ENCODE measurements around the gene DDX56.

DDX56 gene

DNA sequence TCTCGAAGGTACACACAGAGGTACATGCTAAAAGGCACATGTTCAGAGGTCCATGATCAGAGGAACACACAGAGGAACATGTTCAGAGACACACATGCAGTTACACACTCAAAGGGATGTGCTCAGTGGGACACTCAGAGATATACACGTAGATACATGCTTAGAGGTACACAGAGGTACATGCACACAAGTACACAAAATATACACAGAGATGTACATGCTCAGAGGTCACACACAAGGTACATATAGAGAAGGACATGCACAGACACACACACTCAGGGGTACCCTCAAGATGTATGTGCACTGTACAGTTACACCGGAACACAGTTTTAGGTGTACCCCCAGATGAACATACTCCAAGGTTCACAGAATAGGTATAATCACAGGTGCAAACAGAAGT is 51.4 kb downstream of the DDX56 start:
- no peak for ATAC-seq (ENCODE audit: low read depth)
- DNase-seq (ENCODE audit: low spot score): no peak
- no peaks in the 10 kb centered on the region for H3K9me3 ChIP-seq (ENCODE audit: severe bottlenecking)
- no peaks in the 10 kb centered on the region for H3K4me1 ChIP-seq (ENCODE audit: insufficient read depth, poor library complexity, severe bottlenecking)
- no peak overlapping the region for H3K27ac ChIP-seq (ENCODE audit: poor library complexity, severe bottlenecking)
- no peak overlapping the region for H3K4me3 ChIP-seq (ENCODE audit: severe bottlenecking)
- H3K36me3 ChIP-seq (ENCODE audit: low read depth): no peaks in the 10 kb centered on the region
- no peaks in the 10 kb centered on the region for H3K27me3 ChIP-seq (ENCODE audit: insufficient read depth, poor library complexity, severe bottlenecking)
- TF ChIP-seq, protein P1, sequence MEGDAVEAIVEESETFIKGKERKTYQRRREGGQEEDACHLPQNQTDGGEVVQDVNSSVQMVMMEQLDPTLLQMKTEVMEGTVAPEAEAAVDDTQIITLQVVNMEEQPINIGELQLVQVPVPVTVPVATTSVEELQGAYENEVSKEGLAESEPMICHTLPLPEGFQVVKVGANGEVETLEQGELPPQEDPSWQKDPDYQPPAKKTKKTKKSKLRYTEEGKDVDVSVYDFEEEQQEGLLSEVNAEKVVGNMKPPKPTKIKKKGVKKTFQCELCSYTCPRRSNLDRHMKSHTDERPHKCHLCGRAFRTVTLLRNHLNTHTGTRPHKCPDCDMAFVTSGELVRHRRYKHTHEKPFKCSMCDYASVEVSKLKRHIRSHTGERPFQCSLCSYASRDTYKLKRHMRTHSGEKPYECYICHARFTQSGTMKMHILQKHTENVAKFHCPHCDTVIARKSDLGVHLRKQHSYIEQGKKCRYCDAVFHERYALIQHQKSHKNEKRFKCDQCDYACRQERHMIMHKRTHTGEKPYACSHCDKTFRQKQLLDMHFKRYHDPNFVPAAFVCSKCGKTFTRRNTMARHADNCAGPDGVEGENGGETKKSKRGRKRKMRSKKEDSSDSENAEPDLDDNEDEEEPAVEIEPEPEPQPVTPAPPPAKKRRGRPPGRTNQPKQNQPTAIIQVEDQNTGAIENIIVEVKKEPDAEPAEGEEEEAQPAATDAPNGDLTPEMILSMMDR (IDR thresholded peaks at IDR 0.05; ENCODE audit: poor library complexity, severe bottlenecking): no peak

DNA sequence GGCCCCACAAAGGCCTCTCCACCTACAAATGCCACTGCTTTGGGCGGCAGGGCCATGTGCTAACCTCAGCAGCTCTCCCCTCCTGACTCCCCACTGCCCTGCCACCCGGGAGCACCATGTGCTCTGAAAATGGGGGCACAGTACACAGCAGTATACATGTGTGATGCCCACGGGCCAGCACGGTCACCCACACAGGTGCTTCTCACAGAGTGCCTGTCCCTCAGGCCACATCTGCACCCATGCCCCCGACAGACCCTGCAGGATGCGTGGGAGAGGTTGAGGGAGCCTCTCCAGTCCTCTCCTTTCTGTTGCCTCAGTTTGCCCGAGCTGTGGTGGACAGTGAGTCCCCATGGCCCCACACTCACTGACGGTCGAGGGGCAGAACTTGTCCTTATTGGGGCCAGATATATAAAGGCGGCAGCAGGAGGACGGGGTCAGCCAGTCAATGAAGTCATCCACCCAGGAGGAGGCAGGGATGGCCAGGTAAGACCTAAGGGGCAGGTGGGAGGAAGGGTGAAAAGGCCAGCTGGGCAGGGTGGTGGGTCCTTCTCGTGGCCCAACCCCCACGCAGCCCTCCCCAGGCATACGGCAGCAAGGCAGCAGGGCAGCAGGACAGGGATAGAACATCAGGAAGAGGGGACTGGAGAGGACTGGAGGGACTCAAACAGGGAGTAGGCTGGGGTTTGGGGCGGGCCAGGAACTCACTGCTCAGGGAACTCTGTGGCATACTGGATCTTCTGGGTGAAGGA is 52.2 kb downstream of the DDX56 start:
- Histone ChIP-seq H3K36me3 (ENCODE audit: low read depth) (no peaks in the 10 kb centered on the region), H3K27me3 (ENCODE audit: insufficient read depth, poor library complexity, severe bottlenecking) (no peaks in the 10 kb centered on the region), H3K4me3 (ENCODE audit: severe bottlenecking) (no peak overlapping the region), H3K9me3 (ENCODE audit: severe bottlenecking) (no peaks in the 10 kb centered on the region), H3K4me1 (ENCODE audit: insufficient read depth, poor library complexity, severe bottlenecking) (no peaks in the 10 kb centered on the region), H3K27ac (ENCODE audit: poor library complexity, severe bottlenecking) (no peak overlapping the region)
- DNase-seq (ENCODE audit: low spot score) (no peak), ATAC-seq (ENCODE audit: low read depth) (no peak)
- TF ChIP-seq, protein P1 (IDR thresholded peaks at IDR 0.05; ENCODE audit: poor library complexity, severe bottlenecking): no peak

DNA sequence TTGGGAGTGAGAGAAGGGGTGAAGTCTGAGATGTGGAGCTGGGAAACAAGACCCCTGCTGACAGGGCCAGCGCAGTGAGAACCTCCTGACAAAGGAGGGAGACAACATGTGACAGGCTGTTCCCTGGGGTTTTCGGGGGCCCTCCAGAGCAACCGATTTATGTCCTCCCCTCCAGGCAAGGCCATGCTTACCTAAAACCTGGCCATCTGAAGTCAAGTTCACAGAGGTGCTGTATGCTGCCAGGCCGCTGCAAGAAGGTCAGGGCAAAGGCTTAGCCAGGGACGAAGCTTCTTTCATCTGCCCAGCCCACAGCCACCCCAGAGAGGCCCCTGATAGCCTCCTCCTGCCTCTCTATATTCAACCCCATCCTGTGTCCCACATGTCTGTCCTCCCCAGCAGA is 53.1 kb downstream of the DDX56 start:
- Histone ChIP-seq H3K36me3 (ENCODE audit: low read depth) (no peaks in the 10 kb centered on the region), H3K4me1 (ENCODE audit: insufficient read depth, poor library complexity, severe bottlenecking) (no peaks in the 10 kb centered on the region), H3K27ac (ENCODE audit: poor library complexity, severe bottlenecking) (no peak overlapping the region), H3K9me3 (ENCODE audit: severe bottlenecking) (no peaks in the 10 kb centered on the region), H3K4me3 (ENCODE audit: severe bottlenecking) (no peak overlapping the region), H3K27me3 (ENCODE audit: insufficient read depth, poor library complexity, severe bottlenecking) (no peaks in the 10 kb centered on the region)
- TF ChIP-seq, protein P1 (IDR thresholded peaks at IDR 0.05; ENCODE audit: poor library complexity, severe bottlenecking): no peak
- ATAC-seq (ENCODE audit: low read depth) (no peak), DNase-seq (ENCODE audit: low spot score) (no peak)

DNA sequence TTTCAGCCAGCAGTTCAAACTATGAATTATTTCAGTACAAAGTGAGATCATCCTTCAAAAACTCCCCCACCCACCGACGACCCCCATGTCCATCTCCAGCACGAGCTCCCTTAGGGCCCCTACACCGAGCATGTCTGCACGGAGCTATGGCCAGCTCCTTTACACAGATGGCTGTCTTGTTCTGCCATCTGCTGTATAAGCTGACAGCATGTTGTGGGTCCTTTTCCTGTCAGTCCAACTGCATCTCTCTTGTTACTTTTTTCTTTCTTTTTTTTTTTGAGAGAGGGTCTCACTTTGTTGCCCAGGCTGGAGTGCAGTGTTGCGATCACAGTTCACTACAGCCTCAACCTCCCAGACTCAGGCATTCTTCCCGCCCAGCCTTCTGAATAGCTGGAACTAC is 54.2 kb downstream of the DDX56 start:
- no peak for DNase-seq (ENCODE audit: low spot score)
- Histone ChIP-seq H3K9me3 (ENCODE audit: severe bottlenecking) (no peaks in the 10 kb centered on the region), H3K27me3 (ENCODE audit: insufficient read depth, poor library complexity, severe bottlenecking) (no peaks in the 10 kb centered on the region), H3K4me1 (ENCODE audit: insufficient read depth, poor library complexity, severe bottlenecking) (no peaks in the 10 kb centered on the region), H3K27ac (ENCODE audit: poor library complexity, severe bottlenecking) (no peak overlapping the region), H3K36me3 (ENCODE audit: low read depth) (no peaks in the 10 kb centered on the region), H3K4me3 (ENCODE audit: severe bottlenecking) (no peak overlapping the region)
- ATAC-seq (ENCODE audit: low read depth): no peak
- TF ChIP-seq, protein P1 (IDR thresholded peaks at IDR 0.05; ENCODE audit: poor library complexity, severe bottlenecking): no peak

DNA sequence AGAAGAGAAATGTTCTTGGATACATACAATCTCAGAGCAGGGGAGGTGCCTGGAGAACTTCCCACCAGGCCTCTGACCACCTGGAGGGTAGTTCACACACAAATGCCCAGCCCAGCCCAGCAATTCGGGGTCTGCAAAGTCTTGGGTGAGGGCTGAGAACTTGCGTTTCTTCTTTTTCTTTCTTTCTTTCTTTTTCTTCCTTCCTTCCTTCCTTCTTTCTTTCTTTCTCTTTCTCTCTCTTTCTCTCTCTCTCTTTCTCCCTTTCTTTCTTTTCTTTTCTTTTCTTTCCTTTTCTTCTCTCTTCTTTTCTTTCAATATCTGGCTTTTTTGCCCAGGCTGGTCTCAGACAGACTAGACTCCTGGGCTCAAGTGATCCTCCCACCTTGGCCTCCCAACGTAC is 54.9 kb downstream of the DDX56 start:
- ATAC-seq (ENCODE audit: low read depth) (no peak), DNase-seq (ENCODE audit: low spot score) (no peak)
- Histone ChIP-seq H3K9me3 (ENCODE audit: severe bottlenecking) (no peaks in the 10 kb centered on the region), H3K4me3 (ENCODE audit: severe bottlenecking) (no peak overlapping the region), H3K4me1 (ENCODE audit: insufficient read depth, poor library complexity, severe bottlenecking) (no peaks in the 10 kb centered on the region), H3K36me3 (ENCODE audit: low read depth) (no peaks in the 10 kb centered on the region), H3K27ac (ENCODE audit: poor library complexity, severe bottlenecking) (no peak overlapping the region), H3K27me3 (ENCODE audit: insufficient read depth, poor library complexity, severe bottlenecking) (no peaks in the 10 kb centered on the region)
- TF ChIP-seq, protein P1 (IDR thresholded peaks at IDR 0.05; ENCODE audit: poor library complexity, severe bottlenecking): no peak

Data from RWPE2 (cell line).